WTC11 (cell line): ENCODE measurements around the gene TSPAN18.

Experiments used
- CREB1 ChIP-seq: sonication (generic); formaldehyde crosslinking; IDR thresholded peaks from 2 replicates; pipeline ENCODE4 v1.8.0; 2023; ENCODE audit warnings: mild to moderate bottlenecking, missing genetic modification reagents
- FOXJ3 ChIP-seq: sonication (generic); formaldehyde crosslinking; IDR thresholded peaks from 2 replicates; pipeline ENCODE4 v1.9.0; 2021; ENCODE audit warnings: missing genetic modification reagents, mild to moderate bottlenecking, borderline replicate concordance
- GRHL2 ChIP-seq: fragments of 250-450 bp; sonication (Bioruptor Pico); IDR thresholded peaks from 2 replicates; pipeline ENCODE4 v1.8.0; 2022; ENCODE audit warnings: mild to moderate bottlenecking, moderate library complexity; ENCODE audit not compliant: insufficient replicate concordance, severe bottlenecking
- MXD4 ChIP-seq: fragments of 250-450 bp; sonication (Bioruptor Pico); IDR thresholded peaks from 2 replicates; pipeline ENCODE4 v1.8.0; 2021; ENCODE audit warnings: mild to moderate bottlenecking, moderate library complexity, borderline replicate concordance
- NFE2L1 ChIP-seq: sonication (generic); formaldehyde crosslinking; IDR thresholded peaks from 2 replicates; pipeline ENCODE4 v1.8.1; 2023; ENCODE audit warnings: missing genetic modification reagents
- NR2C2 ChIP-seq: sonication (generic); formaldehyde crosslinking; IDR thresholded peaks from 2 replicates; pipeline ENCODE4 v1.8.0; 2022; ENCODE audit warnings: mild to moderate bottlenecking, missing genetic modification reagents
- ZBTB21 ChIP-seq: sonication (generic); formaldehyde crosslinking; IDR thresholded peaks from 2 replicates; pipeline ENCODE4 v1.8.1; 2023; ENCODE audit warnings: mild to moderate bottlenecking, missing genetic modification reagents, borderline replicate concordance
- TF ChIP-seq, protein P1 (sequence below): fragments of 200-600 bp; IDR thresholded peaks from 2 replicates; pipeline ENCODE4 v1.8.0; 2022; ENCODE audit warnings: antibody characterized with exemption
- TF ChIP-seq, protein P2 (sequence below): sonication (generic); formaldehyde crosslinking; IDR thresholded peaks from 2 replicates; pipeline ENCODE4 v1.8.1; 2023; ENCODE audit warnings: mild to moderate bottlenecking, moderate library complexity, missing genetic modification reagents
- TF ChIP-seq, protein P3 (sequence below): sonication (generic); formaldehyde crosslinking; IDR thresholded peaks from 2 replicates; pipeline ENCODE4 v1.8.1; 2022; ENCODE audit warnings: low read depth, missing genetic modification reagents, borderline replicate concordance

DNA sequence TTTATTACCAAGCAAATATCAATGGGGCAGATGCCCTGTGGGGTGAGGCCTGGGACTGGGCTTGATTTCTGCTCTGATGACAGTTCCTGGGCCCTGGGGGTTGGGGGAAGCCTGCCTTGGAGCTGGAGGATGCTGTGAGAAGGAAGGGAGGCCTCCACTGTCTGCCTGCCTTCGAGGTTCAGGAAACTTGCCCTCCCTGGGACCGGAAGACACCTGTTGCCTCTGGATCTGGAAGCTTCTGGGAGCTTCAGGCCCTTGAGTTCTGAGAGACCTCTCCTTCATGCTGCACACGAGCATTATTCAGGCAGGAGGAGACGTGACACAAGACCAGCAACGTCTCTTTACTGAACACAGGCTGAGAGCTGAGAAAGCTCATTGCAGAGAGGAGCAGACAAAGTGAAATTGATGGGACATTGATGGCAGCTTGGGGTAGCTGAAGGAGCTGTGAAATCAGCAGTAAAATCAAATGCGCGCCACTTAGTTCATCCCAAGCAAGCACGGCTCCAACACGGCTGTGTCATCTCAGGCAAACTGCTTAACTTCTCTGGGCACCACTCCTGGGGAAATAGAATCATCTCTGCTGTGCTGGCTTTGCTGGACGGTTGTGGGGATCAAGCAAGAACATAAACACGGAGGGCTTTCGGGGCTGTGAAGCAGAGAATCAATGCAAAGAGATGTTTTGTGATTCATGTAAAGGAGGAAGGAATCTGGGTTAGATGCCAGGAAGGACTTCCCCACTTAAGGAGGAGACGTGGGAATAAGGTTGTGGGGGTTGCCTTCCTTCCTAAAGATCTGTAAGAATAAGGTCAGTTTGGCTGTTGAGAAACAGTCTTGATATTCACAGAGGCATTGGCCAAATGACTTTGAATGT, 159.4 kb downstream of the TSPAN18 start:
- TF ChIP-seq GRHL2 (CRISPR knock-in tag) (no peak), FOXJ3 (CRISPR knock-in tag) (no peak), NR2C2 (CRISPR knock-in tag) (no peak), ZBTB21 (CRISPR knock-in tag) (no peak), CREB1 (CRISPR knock-in tag) (no peak), MXD4 (no peak), NFE2L1 (no peak)
- TF ChIP-seq, protein P1, sequence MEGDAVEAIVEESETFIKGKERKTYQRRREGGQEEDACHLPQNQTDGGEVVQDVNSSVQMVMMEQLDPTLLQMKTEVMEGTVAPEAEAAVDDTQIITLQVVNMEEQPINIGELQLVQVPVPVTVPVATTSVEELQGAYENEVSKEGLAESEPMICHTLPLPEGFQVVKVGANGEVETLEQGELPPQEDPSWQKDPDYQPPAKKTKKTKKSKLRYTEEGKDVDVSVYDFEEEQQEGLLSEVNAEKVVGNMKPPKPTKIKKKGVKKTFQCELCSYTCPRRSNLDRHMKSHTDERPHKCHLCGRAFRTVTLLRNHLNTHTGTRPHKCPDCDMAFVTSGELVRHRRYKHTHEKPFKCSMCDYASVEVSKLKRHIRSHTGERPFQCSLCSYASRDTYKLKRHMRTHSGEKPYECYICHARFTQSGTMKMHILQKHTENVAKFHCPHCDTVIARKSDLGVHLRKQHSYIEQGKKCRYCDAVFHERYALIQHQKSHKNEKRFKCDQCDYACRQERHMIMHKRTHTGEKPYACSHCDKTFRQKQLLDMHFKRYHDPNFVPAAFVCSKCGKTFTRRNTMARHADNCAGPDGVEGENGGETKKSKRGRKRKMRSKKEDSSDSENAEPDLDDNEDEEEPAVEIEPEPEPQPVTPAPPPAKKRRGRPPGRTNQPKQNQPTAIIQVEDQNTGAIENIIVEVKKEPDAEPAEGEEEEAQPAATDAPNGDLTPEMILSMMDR: no peak
- TF ChIP-seq, protein P2, sequence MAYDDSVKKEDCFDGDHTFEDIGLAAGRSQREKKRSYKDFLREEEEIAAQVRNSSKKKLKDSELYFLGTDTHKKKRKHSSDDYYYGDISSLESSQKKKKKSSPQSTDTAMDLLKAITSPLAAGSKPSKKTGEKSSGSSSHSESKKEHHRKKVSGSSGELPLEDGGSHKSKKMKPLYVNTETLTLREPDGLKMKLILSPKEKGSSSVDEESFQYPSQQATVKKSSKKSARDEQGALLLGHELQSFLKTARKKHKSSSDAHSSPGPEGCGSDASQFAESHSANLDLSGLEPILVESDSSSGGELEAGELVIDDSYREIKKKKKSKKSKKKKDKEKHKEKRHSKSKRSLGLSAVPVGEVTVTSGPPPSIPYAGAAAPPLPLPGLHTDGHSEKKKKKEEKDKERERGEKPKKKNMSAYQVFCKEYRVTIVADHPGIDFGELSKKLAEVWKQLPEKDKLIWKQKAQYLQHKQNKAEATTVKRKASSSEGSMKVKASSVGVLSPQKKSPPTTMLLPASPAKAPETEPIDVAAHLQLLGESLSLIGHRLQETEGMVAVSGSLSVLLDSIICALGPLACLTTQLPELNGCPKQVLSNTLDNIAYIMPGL (CRISPR knock-in tag): no peak
- TF ChIP-seq, protein P3, sequence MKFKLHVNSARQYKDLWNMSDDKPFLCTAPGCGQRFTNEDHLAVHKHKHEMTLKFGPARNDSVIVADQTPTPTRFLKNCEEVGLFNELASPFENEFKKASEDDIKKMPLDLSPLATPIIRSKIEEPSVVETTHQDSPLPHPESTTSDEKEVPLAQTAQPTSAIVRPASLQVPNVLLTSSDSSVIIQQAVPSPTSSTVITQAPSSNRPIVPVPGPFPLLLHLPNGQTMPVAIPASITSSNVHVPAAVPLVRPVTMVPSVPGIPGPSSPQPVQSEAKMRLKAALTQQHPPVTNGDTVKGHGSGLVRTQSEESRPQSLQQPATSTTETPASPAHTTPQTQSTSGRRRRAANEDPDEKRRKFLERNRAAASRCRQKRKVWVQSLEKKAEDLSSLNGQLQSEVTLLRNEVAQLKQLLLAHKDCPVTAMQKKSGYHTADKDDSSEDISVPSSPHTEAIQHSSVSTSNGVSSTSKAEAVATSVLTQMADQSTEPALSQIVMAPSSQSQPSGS (CRISPR knock-in tag): no peak
